Measurements from ENCODE around the gene NEK1.

- no peak for TF ChIP-seq POLR2AphosphoS5 (IDR thresholded peaks at IDR 0.05)
- TF ChIP-seq EP300 (IDR thresholded peaks at IDR 0.05) = no peak
- TF ChIP-seq CTCF (IDR thresholded peaks at IDR 0.05) = no peak
- no peak for TF ChIP-seq POLR2A (IDR thresholded peaks at IDR 0.05)
Measured at GRCh38 chr4:169540774-169541173, 71.6 kb downstream of the NEK1 start.

Data from suprapubic skin (tissue), 4 donors.